Gastroesophageal sphincter (tissue), 3 donors: Measurements from ENCODE around the gene ZNF37A.

Source experiments
- EP300 ChIP-seq: sonication (generic); formaldehyde crosslinking; IDR thresholded peaks from one replicate; pipeline ENCODE4 v1.6.1; 2017; ENCODE audit warnings: antibody characterized with exemption, mild to moderate bottlenecking
- POLR2A ChIP-seq, 2 donors: fragments of 450-650 bp; IDR thresholded peaks; one replicate each; pipeline ENCODE4 v1.6.1; 2017; ENCODE audit warnings: antibody characterized with exemption in 2 of 2, mild to moderate bottlenecking in 2 of 2, moderate library complexity in 1 of 2
- POLR2AphosphoS5 ChIP-seq: sonication (generic); formaldehyde crosslinking; IDR thresholded peaks from one replicate; pipeline ENCODE4 v1.6.1; 2017; ENCODE audit warnings: antibody characterized with exemption
- TF ChIP-seq, protein P1 (sequence below), 4 experiments: fragments of 200-600 bp in 2 of 4; fragments of 450-650 bp in 2 of 4; sonication (generic) in 1 of 4; IDR thresholded peaks; one replicate each; pipeline ENCODE4 v1.5.1; 2017 to 2019; ENCODE audit warnings: antibody characterized with exemption in 4 of 4, mild to moderate bottlenecking in 2 of 4, moderate library complexity in 2 of 4

DNA sequence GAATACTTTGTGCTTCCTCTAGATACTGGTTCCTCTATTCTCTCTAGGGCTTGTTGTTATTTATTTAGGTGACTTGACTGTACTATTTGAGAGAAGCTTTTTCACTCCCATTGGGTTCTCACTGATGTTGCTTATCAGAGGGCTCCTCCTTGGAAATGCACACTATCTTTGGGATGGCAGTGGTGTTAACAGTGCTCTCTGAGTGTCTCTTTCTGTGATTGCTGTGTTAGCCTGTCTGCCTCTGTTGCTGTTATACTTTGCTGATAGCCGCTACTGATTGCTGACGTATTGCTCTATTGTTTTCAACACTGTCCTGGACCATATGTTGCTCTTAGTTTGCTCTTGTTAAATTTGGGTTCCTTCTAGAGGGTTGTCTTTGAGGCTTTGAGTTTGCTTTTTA, 49.0 kb upstream of the ZNF37A start:
- TF ChIP-seq, protein P1, sequence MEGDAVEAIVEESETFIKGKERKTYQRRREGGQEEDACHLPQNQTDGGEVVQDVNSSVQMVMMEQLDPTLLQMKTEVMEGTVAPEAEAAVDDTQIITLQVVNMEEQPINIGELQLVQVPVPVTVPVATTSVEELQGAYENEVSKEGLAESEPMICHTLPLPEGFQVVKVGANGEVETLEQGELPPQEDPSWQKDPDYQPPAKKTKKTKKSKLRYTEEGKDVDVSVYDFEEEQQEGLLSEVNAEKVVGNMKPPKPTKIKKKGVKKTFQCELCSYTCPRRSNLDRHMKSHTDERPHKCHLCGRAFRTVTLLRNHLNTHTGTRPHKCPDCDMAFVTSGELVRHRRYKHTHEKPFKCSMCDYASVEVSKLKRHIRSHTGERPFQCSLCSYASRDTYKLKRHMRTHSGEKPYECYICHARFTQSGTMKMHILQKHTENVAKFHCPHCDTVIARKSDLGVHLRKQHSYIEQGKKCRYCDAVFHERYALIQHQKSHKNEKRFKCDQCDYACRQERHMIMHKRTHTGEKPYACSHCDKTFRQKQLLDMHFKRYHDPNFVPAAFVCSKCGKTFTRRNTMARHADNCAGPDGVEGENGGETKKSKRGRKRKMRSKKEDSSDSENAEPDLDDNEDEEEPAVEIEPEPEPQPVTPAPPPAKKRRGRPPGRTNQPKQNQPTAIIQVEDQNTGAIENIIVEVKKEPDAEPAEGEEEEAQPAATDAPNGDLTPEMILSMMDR (IDR thresholded peaks at IDR 0.05) = no peak
- no peak for TF ChIP-seq POLR2A (IDR thresholded peaks at IDR 0.05)
- no peak for TF ChIP-seq POLR2AphosphoS5
- TF ChIP-seq EP300 = no peak
